Smooth muscle cell (in vitro differentiated cells): ENCODE results near the gene MCF2L2. TPM values are rescaled to one million over a fixed set of nuclear protein-coding genes. Genes with fewer than 3 reads are reported as not detected.

ENCODE experiments used
- DNase-seq: peaks from one replicate; lab custom pipeline; 2025; ENCODE audit not compliant: unreplicated experiment; lab: John Stamatoyannopoulos, UW
- H2AFZ ChIP-seq: fragments of 200-600 bp; sonication (generic); 2 replicates; pipeline ENCODE4 v1.6.0; 2016; ENCODE audit warnings: antibody characterized with exemption, low read depth, mild to moderate bottlenecking
- H3F3A ChIP-seq: fragments of 200-600 bp; sonication (generic); 2 replicates; pipeline ENCODE4 v1.6.0; 2017; ENCODE audit warnings: antibody characterized with exemption, low read depth
- H3K27ac ChIP-seq: fragments of 200-600 bp; sonication (generic); 2 replicates; pipeline ENCODE4 v1.5.1; 2016; ENCODE audit warnings: low read depth, mild to moderate bottlenecking
- H3K27me3 ChIP-seq: fragments of 200-600 bp; sonication (generic); 2 replicates; pipeline ENCODE4 v1.6.1; 2016; ENCODE audit warnings: low read depth, mild to moderate bottlenecking
- H3K36me3 ChIP-seq: fragments of 200-600 bp; sonication (generic); 2 replicates; pipeline ENCODE4 v1.5.1; 2016; ENCODE audit warnings: low read depth
- H3K4me1 ChIP-seq: fragments of 200-600 bp; sonication (generic); 2 replicates; pipeline ENCODE4 v1.5.1; 2016; ENCODE audit warnings: low read depth
- H3K4me2 ChIP-seq: fragments of 200-600 bp; sonication (generic); 2 replicates; pipeline ENCODE4 v1.6.0; 2016; ENCODE audit warnings: mild to moderate bottlenecking
- H3K4me3 ChIP-seq: fragments of 200-600 bp; sonication (generic); 2 replicates; pipeline ENCODE4 v1.5.1; 2016; ENCODE audit warnings: mild to moderate bottlenecking
- H3K79me2 ChIP-seq: fragments of 200-600 bp; sonication (generic); 2 replicates; pipeline ENCODE4 v1.6.0; 2016; ENCODE audit warnings: low read depth, mild to moderate bottlenecking
- H3K9ac ChIP-seq: fragments of 200-600 bp; sonication (generic); 2 replicates; pipeline ENCODE4 v1.6.0; 2016; ENCODE audit warnings: low read depth
- H3K9me3 ChIP-seq: fragments of 200-600 bp; sonication (generic); replicated peaks from 2 replicates; pipeline ENCODE4 v1.5.1; 2016; ENCODE audit warnings: low read depth
- H4K20me1 ChIP-seq: fragments of 200-600 bp; sonication (generic); 2 replicates; pipeline ENCODE4 v1.6.0; 2016; ENCODE audit warnings: low read depth
- CTCF ChIP-seq: fragments of 200-600 bp; sonication (generic); IDR thresholded peaks from 2 replicates; pipeline ENCODE4 v1.5.1; 2017; ENCODE audit warnings: borderline replicate concordance, mild to moderate bottlenecking, antibody characterized with exemption; ENCODE audit not compliant: insufficient read depth, poor library complexity, severe bottlenecking
- WGBS: methylation state at CpG from one replicate; pipeline ENCODE4 v1.1.7; 2016; ENCODE audit warnings: low lambda C conversion rate; 5-methylcytosine and 5-hydroxymethylcytosine counted together
- polyA plus RNA-seq: library from polyadenylated mRNA; unstranded; fragments of >200 nt; fragmentation: Nextera tagmentation; extraction: Ambion mirVana; gene quantifications from 2 replicates; pipeline ENCODE4 v1.2.1, GENCODE V29; 2016
- total RNA-seq: library from RNA; depleted of rRNA; stranded (reverse); fragments of >200 nt; gene quantifications from 2 replicates; pipeline ENCODE4 v1.2.3, GENCODE V29; 2014

MCF2L2 gene
- total and polyA plus RNA-seq, 2 experiments from 2014 or later = 0.09 TPM; not detected in 1

DNA sequence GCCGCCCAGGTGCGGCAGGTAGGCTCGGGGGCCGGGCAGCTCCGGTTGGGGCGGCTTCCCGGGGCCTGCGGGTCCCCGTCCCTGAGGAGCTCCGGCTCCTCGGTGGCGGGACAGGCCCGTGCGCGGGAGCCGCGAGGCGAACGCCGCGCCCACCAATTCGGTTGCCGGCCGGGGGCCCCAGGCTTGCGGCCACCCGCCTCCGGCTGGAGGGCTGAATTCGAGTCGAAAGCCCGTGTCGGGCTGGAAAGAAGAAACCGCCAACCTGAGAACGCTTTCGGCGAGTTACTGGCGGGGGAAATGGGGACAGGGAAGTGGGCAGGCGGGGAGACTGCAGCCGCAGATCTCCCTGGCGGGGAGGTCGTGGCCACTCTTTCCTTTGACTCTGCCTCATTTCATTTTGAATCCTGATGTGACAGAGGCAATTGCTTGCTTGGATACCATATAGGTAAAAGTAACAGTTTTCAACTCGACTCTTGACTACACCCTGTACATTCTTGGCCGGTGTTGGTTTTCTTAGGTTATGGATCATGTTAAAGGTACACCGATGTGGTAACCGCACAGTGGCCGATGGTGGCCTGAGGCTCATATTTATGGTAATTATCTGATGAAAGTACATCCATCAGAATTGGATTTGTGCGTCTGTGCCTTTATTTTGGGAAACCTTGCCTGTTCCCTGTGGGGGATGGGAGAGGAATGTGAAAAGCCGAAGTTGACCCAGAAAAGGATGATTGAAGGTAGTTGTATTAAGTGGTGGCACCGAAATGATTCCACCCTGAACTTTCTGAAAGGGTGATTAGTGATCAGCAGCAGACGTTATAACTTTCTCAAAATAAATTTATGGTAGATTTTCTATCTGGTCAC is 173.7 kb downstream of the MCF2L2 start:
- TF ChIP-seq CTCF = no peak
- H3K9ac ChIP-seq = peak overlapping the region; percentile 73
- H3K27me3 ChIP-seq = no peaks in the 10 kb centered on the region
- H3K4me1 ChIP-seq = peaks cover 12% of the 10 kb centered on the region
- WGBS = 8% methylated on average over 48 of the region's 49 CpGs
- H3K79me2 ChIP-seq = peaks cover 25% of the 10 kb centered on the region
- no peak overlapping the region for H3K27ac ChIP-seq
- peak; percentile 42 for DNase-seq
- no peaks in the 10 kb centered on the region for H3K9me3 ChIP-seq
- peaks cover 6% of the 10 kb centered on the region for H3F3A ChIP-seq
- peak overlapping the region; percentile 58 for H3K4me3 ChIP-seq
- peak overlapping the region; percentile 88 for H3K4me2 ChIP-seq
- peaks cover 9% of the 10 kb centered on the region for H4K20me1 ChIP-seq
- peak overlapping the region; percentile 89 for H2AFZ ChIP-seq
- no peaks in the 10 kb centered on the region for H3K36me3 ChIP-seq

DNA sequence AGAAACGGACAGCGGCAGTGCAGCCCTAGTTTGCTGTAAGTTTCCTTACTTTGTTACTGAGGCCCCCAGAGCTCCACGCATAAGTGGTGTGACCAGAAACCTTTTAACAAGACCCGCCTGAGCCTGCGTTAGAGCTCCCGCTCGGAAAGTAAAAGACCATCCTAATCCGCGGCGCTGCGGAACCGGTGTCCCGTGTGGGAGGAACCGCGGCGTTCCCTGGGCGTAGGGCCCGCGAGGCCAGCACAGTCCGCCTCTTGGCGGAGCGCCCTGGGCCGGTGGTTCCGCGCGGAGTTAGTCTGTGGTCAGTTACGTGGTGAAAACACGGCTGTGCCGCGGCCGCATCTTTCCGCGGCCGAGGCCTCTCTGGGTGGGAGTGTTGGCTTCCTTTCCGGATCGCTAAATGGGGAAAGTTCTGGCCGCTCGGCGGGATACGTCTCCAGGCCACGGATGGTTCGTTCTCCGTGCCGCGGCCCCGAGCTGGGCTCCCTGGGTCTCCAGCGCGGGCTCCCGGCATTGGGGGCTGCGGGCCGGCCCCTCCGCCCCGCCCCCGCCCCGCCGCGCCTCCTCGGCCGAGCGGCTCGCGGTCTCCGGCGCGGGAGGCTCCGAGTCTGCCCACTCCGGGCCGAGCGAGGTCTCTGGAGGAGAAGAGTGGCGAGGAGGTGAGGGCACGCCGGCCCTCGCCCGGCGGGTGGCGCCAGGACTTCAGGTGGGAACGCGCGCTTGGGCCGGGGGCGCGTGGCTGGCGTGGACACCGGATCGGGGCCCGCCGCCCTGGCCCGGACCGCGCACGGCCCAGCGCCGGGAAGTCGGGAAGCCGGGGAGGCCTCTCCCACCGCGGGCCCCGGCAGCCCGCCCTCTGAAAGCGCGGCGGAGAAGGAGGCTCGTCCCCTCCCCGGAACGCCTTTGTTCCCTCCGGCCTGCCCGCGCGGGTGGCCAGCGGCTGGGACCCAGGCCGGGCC is 174.6 kb downstream of the MCF2L2 start:
- Histone ChIP-seq H3K4me1 (peaks cover 12% of the 10 kb centered on the region), H3K9me3 (no peaks in the 10 kb centered on the region), H3F3A (peaks cover 6% of the 10 kb centered on the region), H3K27me3 (no peaks in the 10 kb centered on the region), H3K27ac (peak overlapping the region; percentile 17), H3K9ac (peak overlapping the region; percentile 73), H2AFZ (peak overlapping the region; percentile 89), H3K36me3 (no peaks in the 10 kb centered on the region), H3K79me2 (peaks cover 25% of the 10 kb centered on the region), H3K4me2 (peak overlapping the region; percentile 88), H4K20me1 (peaks cover 9% of the 10 kb centered on the region), H3K4me3 (peak overlapping the region; percentile 58)
- peak; percentile 53 for DNase-seq
- under 1% methylated on average over 92 of the region's 111 CpGs for WGBS
- peak; percentile 2 for TF ChIP-seq CTCF

DNA sequence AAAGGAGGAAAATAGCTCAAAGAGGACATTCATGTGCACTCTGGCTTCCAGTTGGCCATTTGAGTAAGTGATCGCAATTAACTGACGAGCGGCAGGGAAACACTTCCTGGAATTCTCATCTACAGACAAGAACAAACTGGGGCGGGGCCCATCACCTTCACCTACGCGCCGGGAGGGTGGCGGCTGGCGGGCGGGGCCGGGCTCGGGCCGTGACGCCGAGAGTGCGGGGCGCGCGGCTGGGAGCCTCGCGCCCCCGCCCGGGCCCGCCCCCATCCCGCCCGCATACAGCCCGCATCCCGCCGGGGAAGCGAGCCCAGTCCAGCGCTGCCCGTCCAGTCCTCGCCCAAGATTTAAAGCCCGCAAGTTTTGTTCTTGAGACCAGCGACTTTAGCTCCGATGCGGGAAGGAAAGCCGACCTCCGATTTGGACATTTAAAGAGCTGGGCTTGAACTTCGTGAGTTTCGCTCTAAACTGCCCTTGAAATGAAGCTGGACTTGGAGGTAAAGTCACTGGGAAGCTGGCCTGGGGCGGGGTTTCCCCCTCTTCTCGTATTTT is 175.4 kb downstream of the MCF2L2 start, which contains the start of gene B3GNT5:
Gene B3GNT5, plus strand, starts transcription at position 281 of the 555 bp plus-strand sequence. CDS start 16,546 bp downstream, outside the sequence.
- Histone ChIP-seq H3K4me1 (peaks cover 12% of the 10 kb centered on the region), H3K4me3 (peak within 1 kb of the TSS; percentile 58), H3K4me2 (peak within 1 kb of the TSS; percentile 88), H3K9me3 (no peaks in the 10 kb centered on the region), H3K27ac (peak within 1 kb of the TSS; percentile 17), H3K9ac (peak within 1 kb of the TSS; percentile 73), H3K36me3 (no peaks in the 10 kb centered on the region), H3F3A (peaks cover 6% of the 10 kb centered on the region), H4K20me1 (peaks cover 9% of the 10 kb centered on the region), H2AFZ (peak within 1 kb of the TSS; percentile 89), H3K79me2 (peaks cover 21% of the 10 kb centered on the region), H3K27me3 (no peaks in the 10 kb centered on the region)
- DNase-seq = no peak
- TF ChIP-seq CTCF = no peak
- WGBS = 1% methylated on average over 31 of the region's 43 CpGs
